Karpas-422 (cell line): Measurements from ENCODE around the gene POLR2F. TPM values are rescaled to one million over a fixed set of nuclear protein-coding genes. Genes with fewer than 3 reads are reported as not detected.

Source experiments
- DNase-seq: peaks from one replicate; pipeline ENCODE4 v3.0.0-alpha.2; 2015
- H2AFZ ChIP-seq: fragments of 200-600 bp; sonication (generic); 2 replicates; pipeline ENCODE4 v1.6.1; 2014; ENCODE audit warnings: antibody characterized with exemption, low read length, mixed read lengths
- H3K27ac ChIP-seq: fragments of 200-600 bp; sonication (generic); 2 replicates; pipeline ENCODE4 v1.5.1; 2014; ENCODE audit warnings: mild to moderate bottlenecking, low read length, moderate library complexity
- H3K27me3 ChIP-seq: fragments of 200-600 bp; sonication (generic); 2 replicates; pipeline ENCODE4 v1.6.1; 2014; ENCODE audit warnings: low read length, mixed read lengths
- H3K36me3 ChIP-seq: fragments of 200-600 bp; sonication (generic); 2 replicates; pipeline ENCODE4 v1.6.1; 2014; ENCODE audit warnings: low read length, mixed read lengths; ENCODE audit not compliant: insufficient read depth
- H3K4me1 ChIP-seq: fragments of 200-600 bp; sonication (generic); 2 replicates; pipeline ENCODE4 v1.6.1; 2014; ENCODE audit warnings: mild to moderate bottlenecking, low read length, mixed read lengths
- H3K4me2 ChIP-seq: fragments of 200-600 bp; sonication (generic); 2 replicates; pipeline ENCODE4 v1.6.1; 2014; ENCODE audit warnings: low read length, low read depth, mild to moderate bottlenecking; ENCODE audit not compliant: poor library complexity, severe bottlenecking
- H3K4me3 ChIP-seq: fragments of 200-600 bp; sonication (generic); 2 replicates; pipeline ENCODE4 v1.5.1; 2014; ENCODE audit warnings: mild to moderate bottlenecking, antibody characterized with exemption, low read length, mixed read lengths
- H3K79me2 ChIP-seq: fragments of 200-600 bp; sonication (generic); 2 replicates; pipeline ENCODE4 v1.6.1; 2014; ENCODE audit warnings: mild to moderate bottlenecking, low read length, mixed read lengths
- H3K9ac ChIP-seq: fragments of 200-600 bp; sonication (generic); 2 replicates; pipeline ENCODE4 v1.6.0; 2014; ENCODE audit warnings: low read length
- H3K9me2 ChIP-seq: fragments of 200-600 bp; sonication (generic), shearing (Covaris generic); replicated peaks from 2 replicates; pipeline ENCODE4 v1.6.0; 2014; ENCODE audit warnings: mild to moderate bottlenecking, low read length, moderate library complexity; ENCODE audit not compliant: insufficient read depth
- H3K9me3 ChIP-seq: fragments of 300-700, 200-600 bp; sonication (generic); 2 replicates; pipeline ENCODE4 v1.6.1; 2014; ENCODE audit warnings: low read length, mixed read lengths
- H4K20me1 ChIP-seq: fragments of 200-600 bp; sonication (generic); 2 replicates; pipeline ENCODE4 v1.6.1; 2014; ENCODE audit warnings: mild to moderate bottlenecking, antibody characterized with exemption, low read length, low read depth; ENCODE audit not compliant: insufficient read depth
- total RNA-seq: library from RNA; depleted of rRNA; stranded (reverse); fragments of >200 nt; shearing (Covaris generic); gene quantifications from 2 replicates; pipeline ENCODE4 v1.2.3, GENCODE V29; 2014; ENCODE audit warnings: low replicate concordance

POLR2F gene
- total RNA-seq, 1 experiment from 2014 or later: 41.9 TPM

DNA sequence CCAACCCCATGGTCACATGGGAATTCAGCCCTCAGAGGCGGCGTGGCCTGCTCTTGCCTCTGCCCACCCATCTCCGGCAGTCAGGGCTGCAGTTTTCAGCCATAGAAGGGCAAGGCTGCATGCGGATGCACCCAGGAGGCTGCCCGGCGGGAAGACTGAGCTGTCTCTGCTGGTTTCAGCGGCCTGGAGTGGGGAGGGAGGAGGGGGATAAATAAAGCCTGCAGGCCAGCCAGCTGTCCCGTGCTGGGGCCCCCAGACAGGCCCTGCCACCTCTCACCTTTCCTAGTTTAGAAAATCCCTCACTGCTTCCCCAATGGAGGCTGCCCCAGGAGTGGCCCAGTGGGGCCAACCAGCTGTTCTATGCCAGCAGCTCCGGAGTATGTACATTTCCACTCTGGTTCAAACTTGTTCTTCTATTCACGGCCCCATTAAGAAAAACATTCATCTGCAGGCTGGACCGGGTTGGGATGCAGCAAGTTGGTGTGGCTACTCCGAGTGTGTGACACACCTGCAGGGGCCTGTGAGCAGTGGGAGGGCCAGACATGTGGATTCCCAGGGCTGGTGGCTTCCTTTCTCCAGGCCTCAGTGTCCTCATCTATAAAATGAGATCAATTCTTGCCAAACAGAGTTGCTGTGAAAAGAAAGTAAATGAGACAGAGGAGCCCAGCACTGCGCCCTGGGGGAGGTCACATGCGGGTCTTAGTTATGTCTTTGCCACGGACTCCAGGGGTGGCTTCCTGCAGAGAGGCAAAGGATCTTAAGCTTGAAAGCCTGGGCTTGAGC, 42.4 kb upstream of the POLR2F start:
- DNase-seq: no peak
- Histone ChIP-seq H4K20me1 (no peaks in the 10 kb centered on the region; the same call in 1 of the 2 replicates), H3K27ac (no peak overlapping the region), H3K9ac (no peak overlapping the region), H3K27me3 (no peaks in the 10 kb centered on the region), H3K4me2 (no peak overlapping the region), H2AFZ (no peak overlapping the region), H3K9me3 (no peaks in the 10 kb centered on the region), H3K9me2 (no peaks in the 10 kb centered on the region), H3K4me3 (no peak overlapping the region), H3K36me3 (no peaks in the 10 kb centered on the region), H3K79me2 (peaks cover 24% of the 10 kb centered on the region), H3K4me1 (peaks cover 12% of the 10 kb centered on the region)

DNA sequence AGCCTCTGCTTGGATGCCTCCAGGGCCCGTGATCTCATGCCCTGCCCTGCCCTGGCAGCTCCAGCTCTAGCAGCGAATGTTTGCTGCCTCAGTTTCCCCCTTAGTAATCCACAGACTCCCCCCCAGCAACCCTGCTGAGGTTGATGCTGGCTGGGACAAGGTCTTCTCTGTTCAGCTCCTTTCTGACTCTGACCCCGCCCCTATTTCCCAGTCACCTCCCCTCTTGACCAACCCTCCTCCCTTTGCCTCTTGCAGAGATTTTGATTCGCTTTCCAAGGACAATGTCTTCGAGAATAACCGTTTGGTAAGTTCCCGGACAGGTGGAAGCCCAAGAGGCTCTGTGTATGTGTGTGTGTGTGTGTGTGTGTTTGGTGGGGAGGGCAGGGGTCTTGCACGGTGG, 41.8 kb upstream of the POLR2F start:
- no peak overlapping the region for H2AFZ ChIP-seq
- no peaks in the 10 kb centered on the region for H3K9me3 ChIP-seq
- no peak overlapping the region for H3K4me2 ChIP-seq
- no peaks in the 10 kb centered on the region for H3K27me3 ChIP-seq
- H4K20me1 ChIP-seq: no peaks in the 10 kb centered on the region; the same call in 1 of the 2 replicates
- H3K27ac ChIP-seq: no peak overlapping the region
- peaks cover 12% of the 10 kb centered on the region for H3K4me1 ChIP-seq
- no peaks in the 10 kb centered on the region for H3K9me2 ChIP-seq
- no peak for DNase-seq
- H3K9ac ChIP-seq: no peak overlapping the region
- peaks cover 22% of the 10 kb centered on the region for H3K79me2 ChIP-seq
- no peak overlapping the region for H3K4me3 ChIP-seq
- no peaks in the 10 kb centered on the region for H3K36me3 ChIP-seq

DNA sequence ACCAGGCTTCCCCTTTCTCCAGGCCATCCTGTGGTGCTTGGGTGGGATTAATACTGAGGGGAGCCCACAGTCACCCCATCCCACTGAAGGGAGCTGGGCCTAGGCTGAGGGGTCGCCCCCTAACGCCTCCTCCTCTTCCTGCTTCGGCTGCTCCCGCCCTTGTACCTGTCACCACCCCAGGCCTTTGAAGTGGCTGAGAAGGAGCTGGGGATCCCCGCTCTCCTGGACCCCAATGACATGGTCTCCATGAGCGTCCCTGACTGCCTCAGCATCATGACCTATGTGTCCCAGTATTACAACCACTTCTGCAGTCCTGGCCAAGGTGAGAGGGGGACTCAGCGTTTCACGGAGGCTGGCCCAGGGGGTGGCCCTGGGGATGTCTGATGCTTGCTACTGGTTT, 41.3 kb upstream of the POLR2F start:
- no peak overlapping the region for H3K9ac ChIP-seq
- H3K4me3 ChIP-seq: no peak overlapping the region
- peaks cover 7% of the 10 kb centered on the region for H3K4me1 ChIP-seq
- no peaks in the 10 kb centered on the region for H3K9me3 ChIP-seq
- no peaks in the 10 kb centered on the region; the same call in 1 of the 2 replicates for H4K20me1 ChIP-seq
- no peaks in the 10 kb centered on the region for H3K27me3 ChIP-seq
- DNase-seq: no peak
- no peaks in the 10 kb centered on the region for H3K9me2 ChIP-seq
- no peak overlapping the region for H3K27ac ChIP-seq
- no peak overlapping the region for H3K4me2 ChIP-seq
- H3K79me2 ChIP-seq: peaks cover 17% of the 10 kb centered on the region
- no peaks in the 10 kb centered on the region for H3K36me3 ChIP-seq
- H2AFZ ChIP-seq: no peak overlapping the region

DNA sequence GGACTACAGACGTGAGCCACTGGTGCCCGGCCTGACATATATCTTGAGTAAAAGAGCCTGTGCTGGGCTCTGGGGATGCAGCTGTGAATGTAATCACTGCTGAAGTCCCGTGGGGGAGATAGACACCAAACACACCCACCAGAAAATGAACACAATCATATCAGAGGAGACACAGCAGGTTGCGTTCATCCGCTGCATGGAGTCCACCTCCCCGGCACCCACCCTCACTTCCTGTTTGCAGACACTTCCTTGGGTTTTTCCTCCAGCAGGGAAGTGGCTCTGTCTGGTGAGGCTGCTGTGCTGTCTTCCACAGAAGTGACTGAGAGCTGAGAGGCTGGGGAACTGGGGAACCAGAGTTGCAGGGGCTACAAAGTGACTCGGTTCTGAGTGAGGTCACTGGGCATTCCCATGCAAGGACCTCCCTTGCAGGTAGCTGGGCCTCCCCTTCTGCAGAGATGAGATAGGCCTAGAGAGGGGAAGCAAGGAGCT, 40.2 kb upstream of the POLR2F start:
- Histone ChIP-seq H3K27me3 (no peaks in the 10 kb centered on the region), H3K4me2 (no peak overlapping the region), H3K9me3 (no peaks in the 10 kb centered on the region), H3K9me2 (no peaks in the 10 kb centered on the region), H3K9ac (no peak overlapping the region), H3K4me1 (no peaks in the 10 kb centered on the region), H3K27ac (no peak overlapping the region), H3K4me3 (no peak overlapping the region), H3K36me3 (no peaks in the 10 kb centered on the region), H2AFZ (no peak overlapping the region), H4K20me1 (no peaks in the 10 kb centered on the region), H3K79me2 (peaks cover 6% of the 10 kb centered on the region)
- DNase-seq: no peak

DNA sequence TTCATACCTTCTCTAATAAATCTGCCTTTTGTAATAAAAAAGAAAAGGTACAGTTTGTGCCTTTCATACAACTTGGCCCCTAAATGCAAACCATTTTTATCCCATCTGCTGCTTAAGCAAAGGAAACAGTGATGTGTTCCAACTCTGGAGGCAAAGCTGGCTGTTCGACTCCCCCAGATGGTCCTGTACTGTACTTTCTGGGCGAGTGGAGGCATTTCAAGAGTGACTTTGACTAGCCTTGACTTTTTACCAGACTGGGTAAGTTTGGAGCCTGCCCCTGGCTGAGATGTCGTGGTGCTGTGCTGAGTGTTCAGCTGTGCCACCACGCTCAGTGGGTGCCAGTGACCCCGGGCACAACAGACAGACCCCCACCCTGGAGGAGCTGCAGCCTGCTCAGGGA, 37.2 kb upstream of the POLR2F start:
- Histone ChIP-seq H3K36me3 (no peaks in the 10 kb centered on the region), H3K4me3 (no peak overlapping the region), H3K27ac (no peak overlapping the region), H2AFZ (no peak overlapping the region), H3K79me2 (no peaks in the 10 kb centered on the region), H3K9ac (no peak overlapping the region), H3K9me3 (no peaks in the 10 kb centered on the region), H4K20me1 (no peaks in the 10 kb centered on the region), H3K4me2 (no peak overlapping the region), H3K4me1 (no peaks in the 10 kb centered on the region), H3K9me2 (no peaks in the 10 kb centered on the region), H3K27me3 (no peaks in the 10 kb centered on the region)
- DNase-seq: no peak

DNA sequence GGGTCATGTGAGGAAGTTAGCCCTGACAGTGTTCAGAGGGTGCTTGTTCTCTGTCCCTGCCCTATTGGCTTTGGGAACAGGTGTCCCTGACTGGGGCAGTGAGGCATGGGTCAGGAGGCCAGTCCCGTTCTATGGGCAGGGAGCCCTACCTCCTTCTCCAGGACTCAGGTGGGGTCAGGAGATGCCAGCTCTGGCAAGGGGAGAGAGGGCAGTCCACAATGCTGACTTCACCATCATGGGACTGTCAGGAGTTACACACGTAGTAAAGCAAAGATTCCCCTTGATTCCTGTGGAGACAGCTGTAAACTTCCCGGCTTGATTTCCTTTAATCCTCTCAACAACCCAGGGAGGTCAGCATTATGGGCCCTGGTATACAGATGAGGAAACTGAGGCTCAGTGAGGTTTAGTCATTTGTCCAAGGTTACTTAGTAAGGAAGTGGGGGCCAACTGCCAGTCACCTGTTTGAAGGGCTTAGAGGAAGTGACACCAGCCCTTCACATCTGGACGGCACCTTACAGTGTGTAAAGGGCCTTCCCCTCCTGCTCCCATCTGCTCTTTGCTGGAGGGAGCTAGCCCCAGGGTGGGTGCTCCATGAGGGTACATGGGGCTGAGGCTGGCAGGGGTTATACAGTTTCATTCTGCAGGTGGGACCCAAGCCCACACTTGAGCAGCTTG, 35.5 kb upstream of the POLR2F start:
- H3K79me2 ChIP-seq: no peaks in the 10 kb centered on the region
- no peaks in the 10 kb centered on the region for H3K9me2 ChIP-seq
- no peaks in the 10 kb centered on the region for H3K9me3 ChIP-seq
- no peak overlapping the region for H3K4me3 ChIP-seq
- H4K20me1 ChIP-seq: no peaks in the 10 kb centered on the region
- H3K4me1 ChIP-seq: no peaks in the 10 kb centered on the region
- H3K4me2 ChIP-seq: no peak overlapping the region
- H3K36me3 ChIP-seq: no peaks in the 10 kb centered on the region
- H2AFZ ChIP-seq: no peak overlapping the region
- H3K9ac ChIP-seq: no peak overlapping the region
- no peak overlapping the region for H3K27ac ChIP-seq
- no peak for DNase-seq
- H3K27me3 ChIP-seq: no peaks in the 10 kb centered on the region

DNA sequence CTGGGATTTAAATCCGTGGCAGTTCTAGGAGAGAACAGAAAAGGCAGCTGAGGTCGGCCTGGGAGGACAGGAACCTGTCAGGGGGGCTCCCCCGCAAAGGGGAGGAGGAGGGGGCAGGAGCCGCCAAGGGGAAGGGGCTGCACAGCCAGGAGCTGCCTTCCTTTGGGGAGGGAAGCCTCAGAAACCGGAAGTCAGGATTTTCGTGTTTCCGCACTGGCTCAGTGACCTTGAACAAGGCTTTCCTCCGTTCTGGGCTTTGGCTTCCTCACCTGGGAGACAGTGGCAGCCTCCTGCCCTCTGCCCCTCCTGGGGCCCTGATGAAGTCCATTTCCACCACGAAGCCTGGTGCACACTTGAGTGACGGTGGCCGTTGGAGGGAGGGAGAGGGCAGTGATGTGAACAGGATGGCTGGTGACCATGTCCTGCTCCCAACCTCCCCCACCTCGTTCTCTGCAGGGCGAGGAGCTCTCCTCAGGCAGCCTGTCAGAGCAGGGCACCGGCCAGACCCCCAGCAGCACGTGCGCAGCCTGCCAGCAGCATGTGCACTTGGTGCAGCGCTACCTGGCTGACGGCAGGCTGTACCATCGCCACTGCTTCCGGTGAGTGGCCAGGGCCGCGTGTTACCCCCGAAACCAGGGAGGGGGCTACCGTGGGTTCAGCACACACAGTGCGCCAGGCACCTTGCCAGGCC, 34.8 kb upstream of the POLR2F start:
- H3K79me2 ChIP-seq: no peaks in the 10 kb centered on the region

DNA sequence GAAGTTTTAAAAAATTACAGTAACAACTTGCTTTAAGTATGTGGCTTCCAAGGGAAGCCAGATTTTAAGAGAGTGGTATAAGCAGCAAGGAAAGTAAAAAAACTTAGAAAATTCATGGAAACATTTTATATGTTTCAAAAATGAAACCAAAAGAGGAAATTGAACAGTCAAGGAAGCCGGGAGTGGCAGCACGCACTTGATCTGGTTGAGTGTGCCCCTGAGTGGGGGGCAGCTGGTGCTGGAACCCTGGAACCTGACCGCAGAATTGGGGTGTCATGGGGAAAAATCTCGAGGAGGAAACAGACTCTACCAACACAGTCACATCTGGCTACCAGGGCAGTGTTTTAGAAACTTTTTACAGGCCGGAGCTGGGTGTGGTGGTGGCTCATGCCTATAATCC, 33.4 kb upstream of the POLR2F start:
- no peak overlapping the region for H3K4me3 ChIP-seq
- H4K20me1 ChIP-seq: no peaks in the 10 kb centered on the region
- no peaks in the 10 kb centered on the region for H3K79me2 ChIP-seq
- H3K4me2 ChIP-seq: no peak overlapping the region
- no peak for DNase-seq
- H3K4me1 ChIP-seq: peaks cover 7% of the 10 kb centered on the region
- H3K27ac ChIP-seq: no peak overlapping the region
- H3K9ac ChIP-seq: no peak overlapping the region
- no peaks in the 10 kb centered on the region for H3K36me3 ChIP-seq
- H3K9me2 ChIP-seq: no peaks in the 10 kb centered on the region
- H3K9me3 ChIP-seq: no peaks in the 10 kb centered on the region
- no peak overlapping the region for H2AFZ ChIP-seq
- no peaks in the 10 kb centered on the region for H3K27me3 ChIP-seq

More for the DNA sequence above, 34.8 kb upstream of the POLR2F start:
- Histone ChIP-seq H4K20me1 (no peaks in the 10 kb centered on the region), H3K9me2 (no peaks in the 10 kb centered on the region), H3K4me3 (no peak overlapping the region), H3K4me2 (no peak overlapping the region), H2AFZ (no peak overlapping the region), H3K9me3 (no peaks in the 10 kb centered on the region), H3K27me3 (no peaks in the 10 kb centered on the region), H3K4me1 (peaks cover 3% of the 10 kb centered on the region; the same call in 1 of the 2 replicates), H3K9ac (no peak overlapping the region), H3K36me3 (no peaks in the 10 kb centered on the region), H3K27ac (no peak overlapping the region)
- no peak for DNase-seq
